Prostate gland (tissue), 2 donors: ENCODE results near the gene RMDN3.

Experiments used
- CTCF ChIP-seq, 4 experiments: fragments of 200-600 bp in 2 of 4; fragments of 450-650 bp in 2 of 4; sonication (generic) in 2 of 4; IDR thresholded peaks; 1 replicate in 3 of 4; 2 replicates in 1 of 4; pipeline ENCODE4 v1.5.1; 2016 to 2019; ENCODE audit warnings: antibody characterized with exemption in 4 of 4, mild to moderate bottlenecking in 2 of 4, moderate library complexity in 2 of 4
- POLR2A ChIP-seq: fragments of 450-650 bp; IDR thresholded peaks from one replicate; pipeline ENCODE4 v1.6.1; 2016; ENCODE audit warnings: antibody characterized with exemption, mild to moderate bottlenecking
- POLR2AphosphoS5 ChIP-seq: sonication (generic); formaldehyde crosslinking; IDR thresholded peaks from one replicate; pipeline ENCODE4 v1.6.1; 2017; ENCODE audit warnings: antibody characterized with exemption

GRCh38 chr15:40697916-40698315, 57.1 kb downstream of the RMDN3 start:
- no peak for TF ChIP-seq POLR2A
- TF ChIP-seq CTCF (IDR thresholded peaks at IDR 0.05) = no peak
- no peak for TF ChIP-seq POLR2AphosphoS5
